Sigmoid colon (tissue), 7 donors: ENCODE measurements around the gene OVCH2. TPM values are rescaled to one million over a fixed set of nuclear protein-coding genes. Genes with fewer than 3 reads are reported as not detected.

Source experiments
- DNase-seq: peaks from one replicate; pipeline ENCODE4 v3.0.0-alpha.2; 2019
- H3K27ac ChIP-seq, 4 donors: fragments of 200-600 bp; sonication (generic); one replicate each; pipeline ENCODE4 v1.5.1; 2016 to 2019; ENCODE audit warnings: mild to moderate bottlenecking in 1 of 4
- H3K27me3 ChIP-seq, 3 donors: fragments of 200-600 bp; sonication (generic); one replicate each; pipeline ENCODE4 v1.5.1; 2019; ENCODE audit warnings: mild to moderate bottlenecking in 1 of 3
- H3K36me3 ChIP-seq, 4 donors: fragments of 200-600 bp; sonication (generic); one replicate each; pipeline ENCODE4 v1.5.1; 2016 to 2019
- H3K4me1 ChIP-seq, 4 donors: fragments of 200-600 bp; sonication (generic); one replicate each; pipeline ENCODE4 v1.5.1; 2017 to 2019
- H3K4me3 ChIP-seq, 4 donors: fragments of 200-600 bp; sonication (generic); one replicate each; pipeline ENCODE4 v1.5.1; 2017 to 2019; ENCODE audit warnings: mild to moderate bottlenecking in 2 of 4, moderate library complexity in 1 of 4
- H3K9me3 ChIP-seq, 4 donors: fragments of 200-600 bp in 3 of 4; sonication (generic) in 3 of 4; one replicate each; pipeline versions ENCODE4 v1.5.1 to v1.6.1; 2013 to 2019
- CTCF ChIP-seq, 4 experiments: fragments of 450-650 bp in 3 of 4; fragments of 200-600 bp in 1 of 4; IDR thresholded peaks; one replicate each; pipeline ENCODE4 v1.5.1; 2016 to 2019; ENCODE audit warnings: antibody characterized with exemption in 4 of 4, mild to moderate bottlenecking in 3 of 4, moderate library complexity in 2 of 4
- EP300 ChIP-seq, 4 donors: sonication (generic); formaldehyde crosslinking; IDR thresholded peaks; one replicate each; pipeline ENCODE4 v1.6.1; 2017; ENCODE audit warnings: antibody characterized with exemption in 4 of 4
- POLR2A ChIP-seq, 2 donors: fragments of 450-650 bp; IDR thresholded peaks; one replicate each; pipeline ENCODE4 v1.6.1; 2016; ENCODE audit warnings: antibody characterized with exemption in 2 of 2, mild to moderate bottlenecking in 2 of 2, moderate library complexity in 2 of 2
- POLR2AphosphoS5 ChIP-seq, 4 donors: sonication (generic); formaldehyde crosslinking; IDR thresholded peaks; one replicate each; pipeline ENCODE4 v1.6.1; 2017; ENCODE audit warnings: antibody characterized with exemption in 4 of 4
- WGBS, 2 donors: extraction: QIAGEN DNeasy Blood & Tissue Kit; methylation state at CpG; one replicate each; pipeline ENCODE4 v1.1.7; 2013; 5-methylcytosine and 5-hydroxymethylcytosine counted together
- intact Hi-C: fragments of 100-400 bp; cut with DNase I; formaldehyde crosslinking; loops from one replicate; pipeline ENCODE4 v1.15.1; 2023
- polyA plus RNA-seq, 3 donors: library from polyadenylated mRNA; stranded (reverse); fragments of 200-250 nt; gene quantifications; one replicate each; pipeline ENCODE4 v1.2.3, GENCODE V29; 2013
- total RNA-seq, 4 donors: library from RNA; depleted of rRNA; stranded (reverse); fragments of >200 nt; gene quantifications; one replicate each; pipeline ENCODE4 v1.1.0, GENCODE V29; 2016
- donor health status: healthy with polysubstance abuse.
- donor health status: Bipolar disorder and iron deficiency.
- donor health status: healthy.

Gene OVCH2
- total and polyA plus RNA-seq, 7 donors, result not detected

GRCh38 chr11:7696424-7696823 is 9.9 kb downstream of the OVCH2 start:
- no peak for DNase-seq
- no peak overlapping the region for H3K27ac ChIP-seq
- intact Hi-C loops, result loop anchor here (10.0 kb wide), 1 partner anchor 602 kb away; no protein-coding TSS in a partner anchor
- no peaks in the 10 kb centered on the region for H3K4me1 ChIP-seq
- no peak overlapping the region for H3K4me3 ChIP-seq
- no peaks in the 10 kb centered on the region for H3K9me3 ChIP-seq
- TF ChIP-seq CTCF (IDR thresholded peaks at IDR 0.05), result no peak
- TF ChIP-seq POLR2AphosphoS5 (IDR thresholded peaks at IDR 0.05), result no peak
- TF ChIP-seq EP300 (IDR thresholded peaks at IDR 0.05), result no peak
- TF ChIP-seq POLR2A (IDR thresholded peaks at IDR 0.05), result no peak
- H3K36me3 ChIP-seq, result no peaks in the 10 kb centered on the region
- H3K27me3 ChIP-seq, result peaks cover 0 to 12% (median 5%) of the 10 kb centered on the region in 3 donors
- WGBS, 2 donors, result 74 to 83% methylated on average over 5 of the region's 5 CpGs

- no peak for DNase-seq
- TF ChIP-seq POLR2A (IDR thresholded peaks at IDR 0.05), result no peak
- no peak for TF ChIP-seq POLR2AphosphoS5 (IDR thresholded peaks at IDR 0.05)
- Histone ChIP-seq H3K27me3 (peaks cover 0 to 12% (median 5%) of the 10 kb centered on the region in 3 donors), H3K9me3 (no peaks in the 10 kb centered on the region), H3K4me1 (no peaks in the 10 kb centered on the region), H3K36me3 (no peaks in the 10 kb centered on the region), H3K27ac (no peak overlapping the region), H3K4me3 (no peak overlapping the region)
- 67 to 80% methylated on average over 3 of the region's 3 CpGs for WGBS, 2 donors
- intact Hi-C loops, result loop anchor here (2.0 to 10.0 kb wide), 3 partner anchors 123 to 599 kb away; partner anchors contain the start of gene PPFIBP2
Observed at GRCh38 chr11:7694235-7694634, 12.0 kb downstream of the OVCH2 start.

GRCh38 chr11:7692426-7692825 is 13.9 kb downstream of the OVCH2 start:
- WGBS, 2 donors, result 89 to 90% methylated on average over 3 of the region's 3 CpGs
- H3K36me3 ChIP-seq, result no peaks in the 10 kb centered on the region
- H3K4me1 ChIP-seq, result no peaks in the 10 kb centered on the region
- no peaks in the 10 kb centered on the region for H3K9me3 ChIP-seq
- intact Hi-C loops, result loop anchor here (10.0 kb wide), 1 partner anchor 598 kb away; no protein-coding TSS in a partner anchor
- DNase-seq, result no peak
- H3K27me3 ChIP-seq, result peaks cover 0 to 12% (median 5%) of the 10 kb centered on the region in 3 donors
- no peak for TF ChIP-seq POLR2A (IDR thresholded peaks at IDR 0.05)
- no peak overlapping the region for H3K27ac ChIP-seq
- H3K4me3 ChIP-seq, result no peak overlapping the region

- Histone ChIP-seq H3K36me3 (no peaks in the 10 kb centered on the region), H3K4me3 (no peak overlapping the region), H3K27ac (no peak overlapping the region), H3K9me3 (no peaks in the 10 kb centered on the region), H3K4me1 (no peaks in the 10 kb centered on the region), H3K27me3 (peaks cover 0 to 12% (median 5%) of the 10 kb centered on the region in 3 donors)
- intact Hi-C loops, result loop anchor here (10.0 kb wide), 1 partner anchor 597 kb away; no protein-coding TSS in a partner anchor
- TF ChIP-seq EP300 (IDR thresholded peaks at IDR 0.05), result no peak
- TF ChIP-seq POLR2AphosphoS5 (IDR thresholded peaks at IDR 0.05), result no peak
- TF ChIP-seq POLR2A (IDR thresholded peaks at IDR 0.05), result no peak
- no peak for TF ChIP-seq CTCF (IDR thresholded peaks at IDR 0.05)
- 71 to 75% methylated on average over 6 of the region's 6 CpGs for WGBS, 2 donors
- no peak for DNase-seq
Observed at GRCh38 chr11:7691759-7692350, 14.4 kb downstream of the OVCH2 start.

- no peaks in the 10 kb centered on the region for H3K9me3 ChIP-seq
- intact Hi-C loops, result loop anchor here (10.0 kb wide), 1 partner anchor 596 kb away; no protein-coding TSS in a partner anchor
- TF ChIP-seq POLR2A (IDR thresholded peaks at IDR 0.05) (no peak), EP300 (IDR thresholded peaks at IDR 0.05) (no peak), CTCF (IDR thresholded peaks at IDR 0.05) (no peak), POLR2AphosphoS5 (IDR thresholded peaks at IDR 0.05) (no peak)
- H3K27ac ChIP-seq, result no peak overlapping the region
- WGBS, 2 donors, result 58 to 69% methylated on average over 6 of the region's 6 CpGs
- H3K4me1 ChIP-seq, result no peaks in the 10 kb centered on the region
- no peak for DNase-seq
- H3K4me3 ChIP-seq, result no peak overlapping the region
- H3K36me3 ChIP-seq, result no peaks in the 10 kb centered on the region
- H3K27me3 ChIP-seq, result peaks cover 0 to 12% (median 5%) of the 10 kb centered on the region in 3 donors
Observed at GRCh38 chr11:7690648-7691047, 15.6 kb downstream of the OVCH2 start.
